GM12872 (cell line): ENCODE measurements around the gene CACNA2D4.

Source experiments
- CTCF ChIP-seq: IDR thresholded peaks from 3 replicates; pipeline ENCODE4 v1.5.1; 2011; ENCODE audit warnings: low read depth, mild to moderate bottlenecking, low read length, moderate library complexity; ENCODE audit not compliant: insufficient read depth

The CACNA2D4 gene

GRCh38 chr12:1930803-1931597 lies 12.5 kb upstream of the CACNA2D4 start:
- no peak for TF ChIP-seq CTCF

GRCh38 chr12:1929985-1930802 lies 11.7 kb upstream of the CACNA2D4 start:
- TF ChIP-seq CTCF: no peak

GRCh38 chr12:1929241-1929984 lies 11.0 kb upstream of the CACNA2D4 start:
- TF ChIP-seq CTCF: no peak

- TF ChIP-seq CTCF: no peak
Measured at GRCh38 chr12:1928439-1929121, 10.1 kb upstream of the CACNA2D4 start.

GRCh38 chr12:1927751-1928351 lies 9.4 kb upstream of the CACNA2D4 start:
- TF ChIP-seq CTCF: no peak

- no peak for TF ChIP-seq CTCF
Measured at GRCh38 chr12:1927051-1927680, 8.7 kb upstream of the CACNA2D4 start.
